HG02885 (cell line): ENCODE data around the gene SCAMP3.
"Not testable (repeated sequence)": the region's sequence is repeated elsewhere in the genome, so short reads cannot be mapped to it uniquely, and the experiment has no call there.

Source experiments
- ATAC-seq: cut with Tn5 transposase; IDR thresholded peaks from one replicate; pipeline ENCODE4 v1.9.1; 2021; ENCODE audit warnings: mild to moderate bottlenecking; ENCODE audit not compliant: unreplicated experiment, poor library complexity

SCAMP3 gene

DNA sequence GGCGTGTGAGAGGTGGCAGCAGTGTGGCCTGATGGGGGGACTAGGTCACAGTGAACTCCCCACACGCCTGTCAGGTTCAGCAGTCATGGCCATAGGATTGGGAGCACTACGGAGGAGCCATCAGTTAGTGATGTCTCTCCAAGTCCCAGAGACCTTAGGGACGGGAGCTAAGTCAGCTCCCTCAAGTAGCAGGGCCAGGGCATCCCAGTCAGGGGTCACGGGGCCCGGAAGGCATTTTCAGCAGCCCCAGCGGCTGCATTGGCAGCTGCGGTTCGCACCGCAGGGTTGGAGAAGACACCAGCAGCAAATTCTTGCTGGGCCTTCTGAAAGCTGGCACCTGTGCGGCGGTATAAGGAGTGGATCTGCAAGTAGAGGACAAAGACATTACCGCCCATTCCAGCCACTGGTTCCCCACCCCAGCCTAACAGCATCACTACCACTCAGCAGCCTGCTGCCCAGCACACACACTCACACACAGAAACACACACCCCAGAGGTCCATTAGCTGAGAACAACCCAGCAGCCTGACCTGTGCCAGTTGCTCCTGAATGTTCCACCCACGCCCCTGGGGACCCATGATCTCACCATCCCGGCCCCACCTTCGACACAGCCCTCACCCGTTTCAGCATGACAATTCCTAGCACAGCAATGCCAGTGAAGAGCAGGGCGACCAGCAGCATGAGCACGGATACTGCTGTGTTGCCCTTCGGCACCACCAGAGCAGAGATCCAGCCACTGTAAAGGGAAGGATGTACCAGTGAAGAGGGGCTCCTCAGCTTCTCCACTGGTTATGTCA lies 5.9 kb downstream of the SCAMP3 start:
- ATAC-seq: no peak

GRCh38 chr1:155255243-155256007 lies 6.7 kb downstream of the SCAMP3 start, which contains the start of gene ENTREP3:
Gene ENTREP3 (minus strand): TSS chr1:155255483. CDS start chr1:155254877, 606 bp downstream.
- peak; percentile 62 for ATAC-seq

- no peak for ATAC-seq
Measured at GRCh38 chr1:155254714-155255242, 7.4 kb downstream of the SCAMP3 start.

GRCh38 chr1:155254228-155254713 lies 7.9 kb downstream of the SCAMP3 start:
- no peak for ATAC-seq

DNA sequence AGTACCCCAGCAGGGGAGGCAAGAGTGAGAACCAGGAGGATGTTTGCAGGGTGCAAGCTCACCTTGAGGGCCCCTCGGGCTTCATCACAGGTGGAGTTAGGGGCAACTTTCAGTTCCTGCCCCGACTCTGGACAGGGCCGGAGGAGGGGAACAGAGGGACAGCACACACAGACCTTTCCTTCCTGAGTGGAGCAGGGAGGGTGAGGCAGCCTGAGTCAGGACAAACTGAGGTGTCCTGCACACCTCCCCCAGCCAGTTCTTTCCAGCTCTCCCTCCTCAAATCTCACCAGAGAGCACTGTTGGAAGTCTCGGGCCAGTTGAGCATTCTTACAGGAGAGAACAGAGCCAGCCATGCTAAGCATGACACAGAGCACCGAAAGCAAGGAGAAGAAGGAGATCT lies 8.4 kb downstream of the SCAMP3 start:
- ATAC-seq: no peak

- ATAC-seq: no peak
Measured at GRCh38 chr1:155253208-155253607, 9.0 kb downstream of the SCAMP3 start.

DNA sequence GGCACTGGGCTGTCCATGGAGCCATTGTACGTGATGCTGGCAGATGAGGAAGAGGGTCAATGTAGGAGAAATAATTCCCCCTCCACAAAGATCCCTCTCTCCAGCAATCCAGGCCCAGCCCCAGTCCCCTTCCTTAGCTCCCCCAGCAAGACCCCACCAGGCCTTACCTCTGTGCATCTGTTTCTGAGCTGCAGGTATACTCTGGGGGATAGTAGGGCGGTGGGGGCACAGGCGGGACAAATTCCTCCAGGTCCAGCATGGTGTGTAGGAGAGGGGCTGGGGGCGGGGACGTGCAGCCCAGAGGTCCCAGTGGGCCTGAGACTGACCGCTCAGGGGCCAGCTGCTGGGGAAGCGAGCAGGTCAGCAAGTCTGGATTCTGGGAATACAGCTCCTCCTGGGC lies 10.6 kb downstream of the SCAMP3 start:
- ATAC-seq: no peak

- ATAC-seq: peak; percentile 86
Measured at GRCh38 chr1:155250633-155251449, 11.3 kb downstream of the SCAMP3 start.

DNA sequence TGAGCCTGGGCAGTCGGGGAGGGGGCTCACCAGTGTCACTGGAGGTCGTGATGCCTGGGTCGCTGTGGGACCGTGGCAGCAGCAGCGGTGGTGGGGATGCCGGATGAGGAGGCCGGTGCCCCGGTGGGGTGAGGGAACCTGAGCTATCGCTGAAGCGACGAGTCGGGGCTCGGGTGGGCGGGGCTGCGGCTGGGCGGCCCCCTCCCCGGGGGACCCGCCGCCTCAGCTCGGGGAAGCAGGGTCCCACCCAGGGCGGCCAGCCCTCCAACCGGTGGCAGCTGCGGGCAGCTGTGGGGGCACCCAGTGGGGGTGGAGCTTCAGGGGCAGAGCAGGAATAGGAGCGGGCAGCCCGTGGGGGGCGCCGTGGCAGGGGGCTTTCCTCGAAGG lies 11.9 kb downstream of the SCAMP3 start:
- ATAC-seq: peak; percentile 15

GRCh38 chr1:155247667-155248553 lies 14.2 kb downstream of the SCAMP3 start:
- no peak for ATAC-seq

GRCh38 chr1:155246796-155247195 lies 15.4 kb downstream of the SCAMP3 start:
- ATAC-seq: not testable (repeated sequence)

DNA sequence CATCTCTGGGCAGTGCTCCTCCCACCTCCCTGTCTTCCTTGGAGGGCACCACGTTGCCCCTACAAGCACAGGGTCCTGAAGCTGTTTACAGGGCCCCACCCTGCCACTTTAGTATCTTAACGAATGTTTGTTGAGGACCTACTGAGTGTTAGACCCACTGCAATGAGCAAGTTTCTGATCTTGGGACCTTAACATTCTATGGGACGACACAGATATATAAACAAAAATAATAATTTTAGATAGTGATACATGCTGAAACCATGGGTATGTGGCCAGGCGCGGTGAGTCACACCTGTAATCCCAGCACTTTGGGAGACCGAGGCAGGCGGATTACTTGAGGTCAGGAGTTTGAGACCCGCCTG lies 17.0 kb downstream of the SCAMP3 start:
- no peak for ATAC-seq

GRCh38 chr1:155244368-155245162 lies 17.6 kb downstream of the SCAMP3 start:
- ATAC-seq: peak; percentile 92

- no peak for ATAC-seq
Measured at GRCh38 chr1:155242805-155243358, 19.3 kb downstream of the SCAMP3 start.

DNA sequence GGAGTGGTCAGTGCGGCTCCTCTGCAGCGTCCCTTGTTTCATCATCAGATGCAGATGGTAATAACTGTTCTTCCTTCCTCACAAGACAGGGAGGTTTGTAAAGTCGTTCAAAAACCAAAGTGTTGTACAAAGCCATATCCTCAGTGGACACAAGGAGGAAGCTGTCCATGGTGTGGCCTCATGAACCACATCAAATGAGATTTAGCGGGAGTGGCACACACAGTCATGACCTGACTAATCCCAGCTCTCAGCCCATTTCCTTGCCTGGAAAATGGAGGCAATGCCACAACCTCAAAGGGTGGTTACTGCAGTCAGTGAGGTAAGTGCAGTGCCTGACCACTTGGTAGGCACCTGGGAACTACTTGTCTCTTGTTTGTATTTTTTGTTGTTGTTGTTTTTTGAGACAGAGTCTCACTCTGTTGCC lies 20.3 kb downstream of the SCAMP3 start:
- ATAC-seq: no peak

DNA sequence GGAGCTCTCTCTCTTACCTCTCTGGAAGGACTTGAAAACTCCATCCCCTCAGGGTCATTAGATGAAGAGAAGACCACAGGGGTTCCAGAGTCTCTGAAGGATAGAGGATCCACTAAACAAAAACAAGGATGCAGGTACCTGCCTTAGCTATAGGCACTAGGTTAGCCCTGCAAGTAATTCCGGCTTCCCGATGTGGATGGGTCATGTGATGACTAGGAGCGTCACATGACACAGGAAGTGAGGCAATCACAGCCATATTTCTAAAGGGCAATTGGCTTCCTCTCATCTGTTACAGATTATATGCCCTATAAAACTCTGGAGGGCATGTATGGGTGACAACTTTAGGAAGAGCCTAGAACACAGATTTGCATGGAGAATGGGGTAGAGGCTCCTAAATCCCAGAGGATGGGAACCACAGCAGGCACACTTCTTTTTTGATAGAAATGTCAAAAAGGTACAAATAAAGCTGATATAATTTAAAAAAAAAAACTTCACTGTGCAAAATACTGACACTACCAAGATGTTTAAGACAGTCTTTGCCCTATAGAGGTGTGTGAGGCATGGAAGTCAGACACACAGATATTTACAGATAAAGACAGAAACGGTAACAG lies 21.0 kb downstream of the SCAMP3 start:
- no peak for ATAC-seq

DNA sequence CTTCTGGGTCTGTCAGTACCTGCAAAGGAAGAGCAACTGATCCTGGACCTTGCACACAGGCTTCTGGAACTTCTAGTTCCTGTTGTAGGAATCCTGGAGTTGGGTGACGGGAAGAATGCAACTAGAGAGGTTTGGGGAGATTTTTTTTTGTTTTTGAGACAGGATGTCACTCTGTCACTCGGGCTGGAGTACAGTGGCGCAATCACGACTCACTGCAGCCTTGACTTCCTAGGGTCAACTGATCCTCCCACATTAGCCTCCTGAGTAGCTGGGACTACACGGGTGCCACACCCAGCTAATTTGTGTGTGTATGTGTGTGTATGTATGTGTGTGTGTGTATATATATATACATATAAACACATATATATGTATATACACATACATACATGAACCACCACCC lies 25.7 kb downstream of the SCAMP3 start:
- no peak for ATAC-seq

DNA sequence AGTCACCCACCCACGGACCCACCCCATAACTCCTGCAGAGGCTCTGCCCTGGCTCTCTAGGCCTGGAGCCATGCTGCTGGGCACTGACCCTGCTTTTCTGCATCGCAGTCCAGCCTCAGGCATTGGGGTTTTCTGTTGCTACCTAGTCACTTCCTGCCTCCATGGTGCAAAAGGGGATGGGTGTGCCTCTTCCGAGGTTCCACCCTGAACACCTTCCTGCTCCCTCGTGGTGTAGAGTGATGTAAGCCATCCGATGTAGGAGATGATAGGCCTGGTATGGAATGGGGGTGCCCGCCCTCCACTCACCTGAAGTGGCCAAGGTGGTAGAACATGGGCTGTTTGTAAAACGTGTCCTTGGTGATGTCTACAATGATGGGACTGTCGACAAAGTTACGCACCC lies 26.8 kb downstream of the SCAMP3 start:
- not testable (repeated sequence) for ATAC-seq
